T-helper 17 cell (primary cell): ENCODE results near the gene SLC13A3. TPM values are rescaled to one million over a fixed set of nuclear protein-coding genes. Genes with fewer than 3 reads are reported as not detected.

Source experiments
- ATAC-seq: fragments of 150-1000 bp; cut with Tn5 transposase; 2 replicates; pipeline ENCODE4 v1.10.0; 2021; ENCODE audit warnings: mild to moderate bottlenecking, moderate library complexity
- DNase-seq, 3 donors: peaks; one replicate each; pipeline versions ENCODE4 v3.0.0 to v3.0.0-alpha.2; 2020 to 2021
- H3K9me3 ChIP-seq: one replicate; pipeline ENCODE4 v1.7.0; 2013; ENCODE audit warnings: low read length, mild to moderate bottlenecking; ENCODE audit not compliant: control insufficient read depth, poor library complexity, severe bottlenecking
- H3K27ac Mint-ChIP-seq: one replicate; pipeline ENCODE4 v1.8.0; 2022; ENCODE audit warnings: mild to moderate bottlenecking, moderate library complexity, mixed read lengths
- H3K27me3 Mint-ChIP-seq: one replicate; pipeline ENCODE4 v1.8.0; 2022; ENCODE audit warnings: mixed read lengths
- H3K36me3 Mint-ChIP-seq: one replicate; pipeline ENCODE4 v1.8.0; 2022; ENCODE audit warnings: low read depth, mixed read lengths
- H3K4me1 Mint-ChIP-seq: one replicate; pipeline ENCODE4 v1.8.0; 2022; ENCODE audit warnings: mild to moderate bottlenecking, mixed read lengths
- H3K4me3 Mint-ChIP-seq: one replicate; pipeline ENCODE4 v1.8.0; 2022; ENCODE audit warnings: mild to moderate bottlenecking, moderate library complexity, mixed read lengths
- total RNA-seq, 4 donors: library from RNA in 2 of 4; stranded (reverse) in 2 of 4; gene quantifications; one replicate each; pipeline ENCODE4 v1.2.3 and lab custom pipeline; 2022 to 2026

SLC13A3 gene, protein sequence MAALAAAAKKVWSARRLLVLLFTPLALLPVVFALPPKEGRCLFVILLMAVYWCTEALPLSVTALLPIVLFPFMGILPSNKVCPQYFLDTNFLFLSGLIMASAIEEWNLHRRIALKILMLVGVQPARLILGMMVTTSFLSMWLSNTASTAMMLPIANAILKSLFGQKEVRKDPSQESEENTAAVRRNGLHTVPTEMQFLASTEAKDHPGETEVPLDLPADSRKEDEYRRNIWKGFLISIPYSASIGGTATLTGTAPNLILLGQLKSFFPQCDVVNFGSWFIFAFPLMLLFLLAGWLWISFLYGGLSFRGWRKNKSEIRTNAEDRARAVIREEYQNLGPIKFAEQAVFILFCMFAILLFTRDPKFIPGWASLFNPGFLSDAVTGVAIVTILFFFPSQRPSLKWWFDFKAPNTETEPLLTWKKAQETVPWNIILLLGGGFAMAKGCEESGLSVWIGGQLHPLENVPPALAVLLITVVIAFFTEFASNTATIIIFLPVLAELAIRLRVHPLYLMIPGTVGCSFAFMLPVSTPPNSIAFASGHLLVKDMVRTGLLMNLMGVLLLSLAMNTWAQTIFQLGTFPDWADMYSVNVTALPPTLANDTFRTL
- total RNA-seq (under 1 TPM in 1 of 2 donors, not detected in 1; 0.10 TPM), total RNA-seq (lab: John Stamatoyannopoulos, UW) (0.30 to 1.2 reads per million in 2 donors)

DNA sequence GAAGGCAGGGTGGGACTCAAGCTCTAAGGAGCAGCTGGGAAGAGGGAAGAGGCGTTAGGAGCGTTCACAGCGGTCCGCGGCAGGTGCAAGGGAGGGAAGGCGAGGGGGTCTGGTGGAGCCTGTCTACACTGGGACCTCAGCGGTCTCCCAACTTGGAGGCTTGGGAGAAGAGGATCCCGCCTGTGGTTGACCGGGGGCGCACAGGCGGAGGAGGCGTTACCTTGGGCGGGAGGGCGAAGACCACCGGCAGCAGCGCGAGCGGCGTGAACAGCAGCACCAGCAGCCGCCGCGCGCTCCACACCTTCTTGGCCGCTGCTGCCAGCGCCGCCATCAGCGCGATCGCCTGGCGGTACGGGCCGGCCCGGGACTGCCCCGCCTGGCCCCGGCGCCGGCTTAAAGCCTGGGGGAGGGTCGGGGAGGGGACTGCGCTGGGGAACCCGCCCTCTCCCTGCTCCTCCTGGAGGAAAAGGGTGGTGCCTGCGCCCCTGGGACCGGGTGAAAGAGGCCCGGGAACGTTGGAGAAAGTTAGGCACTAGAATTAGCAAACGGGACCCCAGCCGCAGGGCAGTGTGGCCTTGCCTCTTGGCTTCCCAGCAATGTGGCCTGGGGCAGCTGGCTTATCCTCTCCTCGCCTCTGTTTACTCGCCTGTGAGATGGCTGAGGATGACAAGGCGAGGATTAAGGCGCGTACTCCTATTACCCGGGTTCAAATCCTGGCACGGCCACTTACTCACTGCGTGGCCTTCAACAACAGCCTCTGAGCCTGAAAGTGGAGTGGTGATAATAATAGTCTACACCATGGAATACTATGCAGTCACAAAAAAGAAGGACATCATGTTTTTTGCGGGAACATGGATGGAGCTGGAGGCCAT is at the start of gene SLC13A3:
Gene SLC13A3, minus strand, starts transcription at position 369 of the 872 bp plus-strand sequence. Its CDS starts 38 bp downstream, at position 331.
- Mint-ChIP-seq H3K27ac (no peak within 1 kb of the TSS), H3K27me3 (peaks cover 49% of the 10 kb centered on the region)

DNA sequence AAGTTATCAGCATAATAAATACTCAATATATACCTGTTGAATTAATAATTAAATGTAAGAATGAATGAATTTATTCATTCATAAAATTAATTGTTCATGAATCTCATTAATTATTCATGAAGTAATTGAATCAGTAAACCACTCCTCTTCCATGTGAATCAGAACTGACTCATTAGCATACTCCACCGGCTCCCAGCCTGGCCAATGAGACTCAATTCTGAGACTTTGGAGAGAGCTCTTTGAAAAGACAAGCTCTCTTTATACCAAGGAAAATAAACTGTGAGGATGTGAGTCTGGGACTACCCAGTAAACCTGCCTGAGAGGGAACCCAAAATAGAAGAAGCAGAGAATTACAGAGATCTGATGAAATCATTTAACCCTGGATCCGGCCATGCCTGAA is 49.8 kb upstream of the SLC13A3 start:
- Mint-ChIP-seq H3K36me3 (peaks cover 6% of the 10 kb centered on the region), H3K27ac (no peak overlapping the region), H3K27me3 (peaks cover 66% of the 10 kb centered on the region), H3K4me3 (no peak overlapping the region), H3K4me1 (no peaks in the 10 kb centered on the region)
- DNase-seq (no peak), ATAC-seq (no peak)
- H3K9me3 ChIP-seq: peaks cover 3% of the 10 kb centered on the region

More for the DNA sequence above, at the start of gene SLC13A3:
- DNase-seq (no peak), ATAC-seq (no peak)
- H3K4me3 Mint-ChIP-seq: no peak within 1 kb of the TSS
- H3K4me1 Mint-ChIP-seq: no peaks in the 10 kb centered on the region
- H3K36me3 Mint-ChIP-seq: peaks cover 8% of the 10 kb centered on the region
- no peaks in the 10 kb centered on the region for H3K9me3 ChIP-seq

DNA sequence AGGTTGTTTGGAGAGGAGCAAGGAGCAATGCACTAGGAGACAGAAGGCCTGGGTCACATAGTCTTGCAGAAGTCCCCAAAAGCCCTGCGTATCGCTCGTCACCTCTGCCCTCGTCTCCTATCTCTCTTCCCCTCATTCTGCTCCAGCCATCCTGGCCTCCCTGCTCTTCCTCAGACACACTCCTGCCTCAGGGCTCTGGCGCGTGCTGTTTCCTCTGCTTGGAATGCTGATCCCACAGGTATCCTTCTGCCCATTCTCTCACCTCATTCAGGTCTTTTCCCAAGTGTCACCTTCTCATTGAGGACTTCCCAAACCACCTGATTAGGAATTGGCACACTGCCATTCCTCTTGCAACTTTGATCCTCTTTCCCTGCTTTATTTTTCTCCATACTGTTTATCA is 49.2 kb upstream of the SLC13A3 start:
- no peak for ATAC-seq
- peaks cover 3% of the 10 kb centered on the region for H3K9me3 ChIP-seq
- Mint-ChIP-seq H3K36me3 (peaks cover 6% of the 10 kb centered on the region), H3K27ac (no peak overlapping the region), H3K4me3 (no peak overlapping the region), H3K4me1 (no peaks in the 10 kb centered on the region), H3K27me3 (peaks cover 64% of the 10 kb centered on the region)
- DNase-seq: no peak

DNA sequence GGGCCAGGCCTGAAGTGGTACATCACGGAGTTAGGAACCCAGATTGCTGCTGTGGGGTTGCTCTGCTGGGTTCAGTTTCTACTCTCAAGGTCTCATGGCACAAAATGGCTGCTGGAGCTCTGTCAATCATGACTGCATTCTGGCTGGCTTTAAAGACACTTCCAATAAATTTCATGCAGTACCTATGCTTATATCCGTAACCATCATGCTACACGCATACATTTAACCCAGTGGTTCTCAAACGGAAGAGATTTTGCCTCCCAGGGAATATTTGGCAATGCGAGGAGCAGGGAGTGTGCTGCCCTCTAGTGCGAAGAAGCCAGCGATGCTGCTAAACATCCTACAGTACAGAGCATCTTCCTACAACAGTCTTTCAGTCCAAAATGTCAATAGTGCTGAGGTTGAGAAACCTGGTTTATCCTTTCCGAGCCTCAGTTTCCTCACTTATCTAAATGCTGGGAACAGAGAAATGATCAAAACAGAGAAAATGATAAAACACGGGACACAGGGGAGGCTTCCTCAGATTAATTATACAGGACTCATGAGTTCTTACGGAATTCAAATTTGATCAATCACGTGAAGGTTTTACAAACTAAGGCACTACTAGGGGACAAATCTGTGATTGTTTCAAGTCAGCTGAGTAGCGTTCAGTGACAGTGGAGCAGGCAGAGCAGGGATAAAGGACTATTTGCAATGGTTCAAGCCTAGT is 48.5 kb upstream of the SLC13A3 start:
- Mint-ChIP-seq H3K4me1 (no peaks in the 10 kb centered on the region), H3K36me3 (peaks cover 6% of the 10 kb centered on the region), H3K27ac (no peak overlapping the region), H3K4me3 (no peak overlapping the region), H3K27me3 (peaks cover 57% of the 10 kb centered on the region)
- peaks cover 3% of the 10 kb centered on the region for H3K9me3 ChIP-seq
- DNase-seq (no peak), ATAC-seq (no peak)

DNA sequence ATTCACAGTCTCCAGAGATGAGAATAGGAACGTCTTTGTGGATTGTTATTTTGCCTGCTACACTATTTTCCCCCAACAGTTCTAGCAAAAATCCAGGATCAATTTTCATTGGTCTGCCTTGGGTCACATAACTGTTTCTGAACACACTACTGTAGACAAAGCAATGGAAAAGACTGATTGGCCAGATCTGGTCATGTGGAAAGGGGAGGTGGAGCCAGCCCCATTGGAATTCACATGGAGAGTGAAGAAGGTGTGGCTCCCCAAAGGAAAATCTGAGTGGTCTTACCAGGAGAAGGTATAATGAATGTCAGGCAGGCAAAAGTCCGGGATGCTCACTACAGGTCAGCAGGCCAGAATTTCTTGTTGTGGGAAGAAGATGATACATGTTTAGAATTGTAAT is 47.5 kb upstream of the SLC13A3 start:
- Mint-ChIP-seq H3K27ac (no peak overlapping the region), H3K4me1 (peaks cover 3% of the 10 kb centered on the region), H3K27me3 (peaks cover 47% of the 10 kb centered on the region), H3K36me3 (no peaks in the 10 kb centered on the region), H3K4me3 (no peak overlapping the region)
- DNase-seq (no peak), ATAC-seq (no peak)
- H3K9me3 ChIP-seq: peaks cover 3% of the 10 kb centered on the region

DNA sequence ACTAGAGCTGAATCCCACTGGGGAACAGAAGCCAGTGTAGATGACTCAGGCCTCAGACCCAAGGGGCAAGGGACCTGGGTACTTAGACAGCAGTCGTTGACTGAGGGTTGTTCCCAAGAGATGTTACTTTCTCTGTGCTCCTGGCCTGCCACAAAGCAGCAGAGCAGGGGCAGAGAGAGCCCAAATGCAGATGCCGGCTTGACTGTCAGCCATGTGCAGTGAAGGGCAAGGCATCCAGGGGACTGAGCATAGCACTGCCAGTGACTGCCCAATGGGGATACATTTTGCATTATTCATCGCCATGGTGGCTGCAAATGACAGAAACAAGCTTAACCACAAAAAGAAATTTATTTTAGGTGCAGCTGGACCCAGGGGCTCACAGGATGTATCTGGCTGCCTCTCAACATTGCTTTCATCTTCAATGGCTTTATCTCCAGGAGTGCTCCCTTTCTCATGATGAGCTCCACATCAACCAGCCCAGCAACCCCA is 45.6 kb upstream of the SLC13A3 start:
- DNase-seq (no peak), ATAC-seq (no peak)
- no peak overlapping the region for H3K27ac Mint-ChIP-seq
- no peak overlapping the region for H3K4me3 Mint-ChIP-seq
- peaks cover 3% of the 10 kb centered on the region for H3K9me3 ChIP-seq
- peaks cover 3% of the 10 kb centered on the region for H3K4me1 Mint-ChIP-seq
- no peaks in the 10 kb centered on the region for H3K36me3 Mint-ChIP-seq
- peaks cover 37% of the 10 kb centered on the region for H3K27me3 Mint-ChIP-seq

DNA sequence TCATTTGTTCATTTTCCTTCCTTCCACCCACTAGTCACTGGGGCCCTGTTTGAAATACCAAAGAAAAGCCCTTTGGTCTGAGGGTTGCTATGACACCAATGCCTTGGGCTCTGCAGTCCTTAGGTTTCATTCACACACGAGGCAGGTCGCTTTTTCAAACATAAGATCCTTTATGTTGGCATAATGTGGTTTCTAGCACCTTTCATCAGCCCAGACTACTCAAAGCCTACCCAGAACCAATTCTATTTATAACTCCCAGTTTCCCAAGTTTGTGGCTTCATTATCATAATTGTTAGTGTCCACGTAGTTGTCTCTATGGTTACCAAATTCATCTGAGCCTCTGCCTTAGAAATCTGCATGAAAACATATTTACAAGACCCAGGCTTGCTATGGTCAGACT is 44.6 kb upstream of the SLC13A3 start:
- Mint-ChIP-seq H3K27me3 (peaks cover 32% of the 10 kb centered on the region), H3K4me3 (no peak overlapping the region), H3K4me1 (peaks cover 3% of the 10 kb centered on the region), H3K36me3 (no peaks in the 10 kb centered on the region), H3K27ac (no peak overlapping the region)
- no peak for DNase-seq
- peaks cover 3% of the 10 kb centered on the region for H3K9me3 ChIP-seq
- no peak for ATAC-seq

DNA sequence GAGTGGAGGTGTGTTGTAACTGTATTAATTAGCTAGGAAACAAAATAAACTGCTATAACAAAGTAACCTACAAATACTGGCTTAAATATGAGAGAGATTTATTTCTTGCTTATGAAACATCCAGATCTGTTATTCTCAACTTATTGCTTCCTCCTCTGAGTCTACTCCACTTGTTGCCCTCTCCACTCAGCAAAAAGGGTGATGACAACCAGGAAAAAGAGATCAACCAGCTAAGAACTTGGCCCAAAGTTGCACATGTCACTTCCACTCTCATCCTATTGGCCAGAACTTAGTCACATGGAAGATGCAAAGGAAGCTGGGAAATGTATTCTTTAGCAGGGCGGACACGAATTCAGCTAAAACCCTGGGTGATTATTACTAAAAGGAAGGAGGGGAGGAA is 43.2 kb upstream of the SLC13A3 start:
- DNase-seq (no peak), ATAC-seq (peak; percentile 25)
- no peak overlapping the region for H3K4me3 Mint-ChIP-seq
- H3K27me3 Mint-ChIP-seq: peaks cover 19% of the 10 kb centered on the region
- peaks cover 8% of the 10 kb centered on the region for H3K4me1 Mint-ChIP-seq
- no peak overlapping the region for H3K27ac Mint-ChIP-seq
- peaks cover under 1% of the 10 kb centered on the region for H3K9me3 ChIP-seq
- peaks cover 1% of the 10 kb centered on the region for H3K36me3 Mint-ChIP-seq

DNA sequence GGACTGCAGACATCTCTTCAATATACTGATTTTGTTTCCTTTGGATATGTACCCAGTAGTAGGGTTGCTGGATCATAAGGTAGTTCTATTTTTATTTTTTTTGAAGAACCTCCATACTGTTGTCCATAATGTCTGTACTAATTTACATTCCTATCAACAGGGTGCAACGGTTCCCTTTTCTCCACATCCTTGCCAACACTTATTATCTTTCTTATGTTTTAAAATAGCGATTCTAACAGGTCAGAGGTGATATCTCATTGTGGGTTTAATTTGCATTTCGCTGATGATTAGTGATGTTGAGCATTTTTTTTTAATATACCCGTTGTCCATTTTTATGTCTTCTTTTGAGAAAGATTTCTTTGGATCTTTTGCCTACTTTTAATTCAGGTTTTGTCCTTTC is 39.9 kb upstream of the SLC13A3 start:
- Mint-ChIP-seq H3K27ac (no peak overlapping the region), H3K4me3 (no peak overlapping the region)

DNA sequence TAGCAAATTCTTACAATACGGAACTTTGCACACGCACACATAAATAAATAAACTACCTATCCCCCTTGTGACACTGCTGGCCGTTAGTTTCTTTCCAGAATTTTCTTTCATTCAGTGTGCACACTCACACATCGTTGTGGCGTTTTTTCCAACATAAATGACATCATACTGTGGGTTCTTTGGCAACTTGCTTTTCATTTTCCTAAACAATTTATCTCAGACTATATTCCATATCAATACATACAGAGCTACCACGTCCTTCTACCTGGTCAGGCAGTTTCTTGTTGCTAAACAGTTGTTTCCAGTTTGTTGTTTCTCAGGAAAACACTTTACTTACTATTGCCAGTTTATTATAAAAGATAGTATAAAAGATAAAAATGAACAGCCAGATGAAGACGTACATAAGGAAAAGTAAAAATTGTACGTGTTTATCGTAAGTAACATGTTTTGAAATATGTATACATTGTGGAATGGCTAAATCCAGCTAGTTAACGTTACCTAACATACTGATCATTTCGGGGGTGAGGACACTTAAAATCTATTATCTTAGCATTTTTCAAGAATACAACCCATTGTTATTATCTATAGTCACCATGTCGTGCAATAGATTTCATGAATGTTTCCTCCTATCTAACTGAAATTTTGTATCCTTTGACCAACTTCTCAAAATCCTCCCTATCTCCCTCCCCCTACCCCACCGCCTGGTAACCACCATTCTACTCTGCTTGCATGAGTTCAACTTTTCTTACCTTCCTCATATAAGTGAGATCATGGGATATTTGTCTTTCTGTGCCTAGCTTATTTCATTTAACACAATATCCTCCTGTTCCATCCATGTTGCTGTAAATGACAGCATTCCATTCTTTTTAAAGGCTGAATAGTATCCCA is 39.2 kb upstream of the SLC13A3 start:
- Mint-ChIP-seq H3K4me3 (no peak overlapping the region), H3K27me3 (no peaks in the 10 kb centered on the region), H3K36me3 (peaks cover 3% of the 10 kb centered on the region), H3K27ac (peak overlapping the region; percentile 93), H3K4me1 (peaks cover 33% of the 10 kb centered on the region)
- ATAC-seq (no peak), DNase-seq (no peak)
- no peaks in the 10 kb centered on the region for H3K9me3 ChIP-seq

More for the DNA sequence above, 39.9 kb upstream of the SLC13A3 start:
- H3K9me3 ChIP-seq: no peaks in the 10 kb centered on the region
- Mint-ChIP-seq H3K36me3 (peaks cover 3% of the 10 kb centered on the region), H3K27me3 (no peaks in the 10 kb centered on the region), H3K4me1 (peaks cover 27% of the 10 kb centered on the region)
- no peak for DNase-seq
- no peak for ATAC-seq

DNA sequence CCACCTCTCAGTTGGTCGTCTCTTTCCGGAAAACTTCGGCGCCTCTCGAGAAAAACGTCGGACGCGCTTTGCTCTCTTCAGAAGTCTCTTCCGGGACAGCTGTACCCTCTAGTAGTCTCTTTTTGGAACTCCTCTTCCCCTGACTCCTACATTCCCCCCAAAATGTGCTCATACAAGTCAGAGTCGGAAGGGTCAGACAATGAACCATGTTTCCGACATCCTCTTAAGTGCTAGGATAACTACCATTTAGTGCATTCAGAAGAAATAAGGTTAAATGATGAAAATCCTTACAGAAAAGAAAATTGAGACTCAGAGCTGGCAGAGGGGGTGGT is 38.5 kb upstream of the SLC13A3 start:
- no peaks in the 10 kb centered on the region for H3K9me3 ChIP-seq
- H3K27ac Mint-ChIP-seq: peak overlapping the region; percentile 93
- DNase-seq (no peak), ATAC-seq (no peak)
- H3K4me3 Mint-ChIP-seq: peak overlapping the region; percentile 99
- no peaks in the 10 kb centered on the region for H3K27me3 Mint-ChIP-seq
- H3K36me3 Mint-ChIP-seq: peaks cover 5% of the 10 kb centered on the region
- peaks cover 36% of the 10 kb centered on the region for H3K4me1 Mint-ChIP-seq
